CD4-positive, alpha-beta T cell (primary cell): ENCODE measurements around the gene PSMC3. TPM values are rescaled to one million over a fixed set of nuclear protein-coding genes. Genes with fewer than 3 reads are reported as not detected.

Experiments used
- ATAC-seq: fragments of 200-7000 bp; cut with Tn5 transposase; one replicate; pipeline ENCODE4 v1.10.0; 2022; ENCODE audit warnings: mild to moderate bottlenecking; ENCODE audit not compliant: poor library complexity
- CTCF ChIA-PET: fragments of 350-600 bp; sonication (Branson Sonifier 250); formaldehyde crosslinking; loops from one replicate; lab custom pipeline; 2021; ENCODE audit warnings: antibody characterized with exemption, inconsistent platforms; lab: Charles Lee
- POLR2A ChIA-PET: fragments of 350-600 bp; sonication (Branson Sonifier 250); formaldehyde crosslinking; loops from one replicate; lab custom pipeline; 2021; ENCODE audit warnings: antibody characterized with exemption, inconsistent platforms; lab: Charles Lee
- DNase-seq, 14 experiments: peaks; one replicate each; pipeline ENCODE4 v3.0.0-alpha.2; 2013 to 2020; ENCODE audit warnings: mixed read lengths in 2 of 14
- H3K27ac ChIP-seq, 2 donors: one replicate each; pipeline versions ENCODE4 v1.5.1 to v1.7.0; 2013; ENCODE audit warnings: low read length in 2 of 2, low read depth in 1 of 2, mild to moderate bottlenecking in 1 of 2
- H3K27me3 ChIP-seq, 2 experiments: 1 replicate in 1 of 2; 2 replicates in 1 of 2; pipeline versions ENCODE4 v1.6.1 to v1.7.0; 2013; ENCODE audit warnings: low read length in 2 of 2, control low read depth in 1 of 2, mild to moderate bottlenecking in 1 of 2, moderate library complexity in 1 of 2; ENCODE audit not compliant: insufficient read depth in 2 of 2, control insufficient read depth in 1 of 2
- H3K36me3 ChIP-seq: one replicate; pipeline ENCODE4 v1.6.1; 2013; ENCODE audit warnings: low read length, control low read depth; ENCODE audit not compliant: insufficient read depth
- H3K4me1 ChIP-seq: one replicate; pipeline ENCODE4 v1.6.1; 2013; ENCODE audit warnings: low read length, control low read depth; ENCODE audit not compliant: insufficient read depth
- H3K4me3 ChIP-seq: one replicate; pipeline ENCODE4 v1.5.1; 2013; ENCODE audit warnings: mild to moderate bottlenecking, low read length, moderate library complexity
- H3K9me3 ChIP-seq, 2 experiments: 1 replicate in 1 of 2; 2 replicates in 1 of 2; pipeline versions ENCODE4 v1.6.1 to v1.7.0; 2013; ENCODE audit warnings: low read length in 2 of 2, mild to moderate bottlenecking in 2 of 2, control low read depth in 1 of 2, moderate library complexity in 1 of 2; ENCODE audit not compliant: control insufficient read depth in 1 of 2, insufficient read depth in 1 of 2
- H3K27ac Mint-ChIP-seq: one replicate; pipeline ENCODE4 v1.8.0; 2020; ENCODE audit warnings: mixed read lengths
- H3K27me3 Mint-ChIP-seq: one replicate; pipeline ENCODE4 v1.8.0; 2021; ENCODE audit warnings: mixed read lengths
- H3K36me3 Mint-ChIP-seq: one replicate; pipeline ENCODE4 v1.8.0; 2021; ENCODE audit warnings: low read depth, mixed read lengths
- H3K4me1 Mint-ChIP-seq: one replicate; pipeline ENCODE4 v1.8.0; 2021; ENCODE audit warnings: low read depth, mixed read lengths
- H3K4me3 Mint-ChIP-seq: one replicate; pipeline ENCODE4 v1.8.0; 2020; ENCODE audit warnings: mild to moderate bottlenecking, mixed read lengths
- H3K9me3 Mint-ChIP-seq: one replicate; pipeline ENCODE4 v1.8.0; 2020; ENCODE audit warnings: mixed read lengths
- intact Hi-C, 2 experiments: fragments of 100-400 bp; cut with DNase I in 1 of 2; cut with micrococcal nuclease in 1 of 2; formaldehyde crosslinking; loops; one replicate each; pipeline versions ENCODE4 v1.15.1 to v1.9.0; 2023 to 2025; cut with DNase I, micrococcal nuclease
- total RNA-seq, 174 experiments: library from RNA in 2 of 174; stranded (reverse) in 2 of 174; gene quantifications; one replicate each; pipeline ENCODE4 v1.2.3 and lab custom pipeline; 2021 to 2026
- TF ChIP-seq, protein P1 (sequence below): fragments of 200-600 bp; IDR thresholded peaks from one replicate; pipeline ENCODE4 v1.8.0; 2022; ENCODE audit warnings: antibody characterized with exemption, mild to moderate bottlenecking

PSMC3 gene
- total RNA-seq, 2 experiments from 2014 or later = 51.3 to 59.5 TPM

DNA sequence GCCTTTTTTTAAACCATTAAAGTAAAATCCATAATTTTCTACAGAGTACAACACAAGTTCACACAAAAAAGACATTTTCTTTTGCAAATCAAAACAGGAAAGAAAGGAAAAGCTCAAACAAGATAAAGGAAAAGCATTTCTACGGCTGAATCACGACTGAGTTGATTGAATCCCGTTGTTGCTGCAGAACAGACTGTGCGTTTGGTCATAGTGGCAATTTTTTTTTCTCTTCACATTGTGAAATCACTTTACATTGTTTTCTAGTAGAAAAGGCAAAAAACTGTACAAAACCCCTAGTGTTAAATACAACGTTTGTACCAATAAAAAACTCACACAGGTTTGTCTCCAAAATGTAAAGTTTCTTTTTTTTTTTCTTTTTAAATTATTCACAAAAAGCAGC, 40.0 kb upstream of the PSMC3 start:
- Histone ChIP-seq H3K36me3 (peaks cover 61% of the 10 kb centered on the region), H3K9me3 (no peaks in the 10 kb centered on the region), H3K4me1 (peaks cover 6% of the 10 kb centered on the region), H3K27ac (no peak overlapping the region), H3K4me3 (no peak overlapping the region), H3K27me3 (no peaks in the 10 kb centered on the region)
- TF ChIP-seq, protein P1, sequence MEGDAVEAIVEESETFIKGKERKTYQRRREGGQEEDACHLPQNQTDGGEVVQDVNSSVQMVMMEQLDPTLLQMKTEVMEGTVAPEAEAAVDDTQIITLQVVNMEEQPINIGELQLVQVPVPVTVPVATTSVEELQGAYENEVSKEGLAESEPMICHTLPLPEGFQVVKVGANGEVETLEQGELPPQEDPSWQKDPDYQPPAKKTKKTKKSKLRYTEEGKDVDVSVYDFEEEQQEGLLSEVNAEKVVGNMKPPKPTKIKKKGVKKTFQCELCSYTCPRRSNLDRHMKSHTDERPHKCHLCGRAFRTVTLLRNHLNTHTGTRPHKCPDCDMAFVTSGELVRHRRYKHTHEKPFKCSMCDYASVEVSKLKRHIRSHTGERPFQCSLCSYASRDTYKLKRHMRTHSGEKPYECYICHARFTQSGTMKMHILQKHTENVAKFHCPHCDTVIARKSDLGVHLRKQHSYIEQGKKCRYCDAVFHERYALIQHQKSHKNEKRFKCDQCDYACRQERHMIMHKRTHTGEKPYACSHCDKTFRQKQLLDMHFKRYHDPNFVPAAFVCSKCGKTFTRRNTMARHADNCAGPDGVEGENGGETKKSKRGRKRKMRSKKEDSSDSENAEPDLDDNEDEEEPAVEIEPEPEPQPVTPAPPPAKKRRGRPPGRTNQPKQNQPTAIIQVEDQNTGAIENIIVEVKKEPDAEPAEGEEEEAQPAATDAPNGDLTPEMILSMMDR = no peak
- no peak for DNase-seq
- intact Hi-C loops = no loop called here
- Mint-ChIP-seq H3K9me3 (no peaks in the 10 kb centered on the region), H3K4me3 (no peak overlapping the region), H3K4me1 (no peaks in the 10 kb centered on the region), H3K27me3 (no peaks in the 10 kb centered on the region), H3K36me3 (peaks cover 61% of the 10 kb centered on the region), H3K27ac (no peak overlapping the region)
- ChIA-PET CTCF (no interaction called here), POLR2A (no interaction called here)
- ATAC-seq = no peak

DNA sequence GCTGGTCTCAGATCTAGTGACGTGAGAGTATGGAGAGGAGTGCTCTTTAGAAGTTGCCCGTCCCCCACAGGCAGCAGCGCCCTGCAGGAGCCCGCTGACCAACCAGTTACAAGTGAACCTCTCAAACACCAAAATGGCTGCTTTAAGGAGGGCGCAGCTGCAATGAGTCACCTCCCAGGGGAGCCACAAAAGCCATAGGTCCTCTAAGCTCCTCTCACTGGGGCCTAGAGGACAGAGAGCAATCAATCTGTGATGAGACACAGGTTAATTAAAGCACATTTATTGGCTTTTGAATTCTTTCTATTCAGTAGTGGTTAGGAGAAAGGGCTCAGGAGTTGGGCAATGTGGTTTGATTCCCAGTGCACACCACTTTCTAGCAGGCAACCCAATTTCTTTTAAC, 38.2 kb upstream of the PSMC3 start:
- Mint-ChIP-seq H3K9me3 (no peaks in the 10 kb centered on the region), H3K4me3 (no peak overlapping the region)
- peaks cover 52% of the 10 kb centered on the region for H3K36me3 ChIP-seq

DNA sequence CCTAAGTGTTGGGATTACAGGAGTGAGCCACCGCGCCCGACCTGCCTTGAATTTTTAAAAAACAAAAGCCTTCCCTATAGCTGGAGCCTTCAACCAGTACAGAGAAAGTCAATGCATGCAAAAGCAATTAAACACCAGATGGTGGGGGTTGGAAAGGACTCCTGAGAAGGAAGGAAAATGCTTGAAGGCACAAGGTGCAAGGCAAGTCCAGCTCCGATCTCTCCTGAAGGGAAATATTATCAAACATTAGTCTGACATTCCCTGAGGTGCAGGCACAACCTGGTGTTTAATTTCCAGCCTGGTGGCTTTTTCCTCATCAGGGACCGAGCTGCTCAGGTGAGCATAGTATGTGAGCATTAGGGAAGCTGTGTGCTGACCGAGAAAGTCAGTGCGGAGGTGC, 35.6 kb upstream of the PSMC3 start:
- TF ChIP-seq, protein P1 = no peak
- ATAC-seq (no peak), DNase-seq (no peak)
- no peaks in the 10 kb centered on the region for H3K9me3 ChIP-seq
- intact Hi-C loops = no loop called here
- no peaks in the 10 kb centered on the region for H3K4me1 Mint-ChIP-seq
- peaks cover 28% of the 10 kb centered on the region for H3K36me3 ChIP-seq
- no peaks in the 10 kb centered on the region for H3K27me3 Mint-ChIP-seq
- no peaks in the 10 kb centered on the region for H3K27me3 ChIP-seq
- ChIA-PET POLR2A (no interaction called here), CTCF (interaction anchor here (1.2 kb wide), 1 partner anchor 49 kb away, joined by 3 read pairs; no protein-coding TSS in a partner anchor)
- peaks cover 1% of the 10 kb centered on the region for H3K4me1 ChIP-seq
- no peaks in the 10 kb centered on the region for H3K9me3 Mint-ChIP-seq
- H3K36me3 Mint-ChIP-seq = peaks cover 23% of the 10 kb centered on the region
- no peak overlapping the region for H3K4me3 Mint-ChIP-seq
- no peak overlapping the region for H3K27ac Mint-ChIP-seq
- no peak overlapping the region for H3K27ac ChIP-seq
- no peak overlapping the region for H3K4me3 ChIP-seq

More for the DNA sequence above, 38.2 kb upstream of the PSMC3 start:
- POLR2A ChIA-PET = no interaction called here
- H3K4me1 Mint-ChIP-seq = no peaks in the 10 kb centered on the region
- no peak overlapping the region for H3K27ac Mint-ChIP-seq
- peaks cover 6% of the 10 kb centered on the region for H3K4me1 ChIP-seq
- H3K27ac ChIP-seq = no peak overlapping the region
- peaks cover 48% of the 10 kb centered on the region for H3K36me3 Mint-ChIP-seq
- no peaks in the 10 kb centered on the region for H3K27me3 Mint-ChIP-seq
- intact Hi-C loops = no loop called here
- no peaks in the 10 kb centered on the region for H3K27me3 ChIP-seq
- DNase-seq (no peak), ATAC-seq (no peak)
- TF ChIP-seq, protein P1 = no peak
- CTCF ChIA-PET = interaction anchor here (1.0 to 1.4 kb wide), 2 partner anchors 10 to 89 kb away, joined by 3 to 5 read pairs; no protein-coding TSS in a partner anchor
- H3K9me3 ChIP-seq = no peaks in the 10 kb centered on the region
- H3K4me3 ChIP-seq = no peak overlapping the region
